ENCODE measurements around the gene MARCHF10.

MARCHF10 gene

DNA sequence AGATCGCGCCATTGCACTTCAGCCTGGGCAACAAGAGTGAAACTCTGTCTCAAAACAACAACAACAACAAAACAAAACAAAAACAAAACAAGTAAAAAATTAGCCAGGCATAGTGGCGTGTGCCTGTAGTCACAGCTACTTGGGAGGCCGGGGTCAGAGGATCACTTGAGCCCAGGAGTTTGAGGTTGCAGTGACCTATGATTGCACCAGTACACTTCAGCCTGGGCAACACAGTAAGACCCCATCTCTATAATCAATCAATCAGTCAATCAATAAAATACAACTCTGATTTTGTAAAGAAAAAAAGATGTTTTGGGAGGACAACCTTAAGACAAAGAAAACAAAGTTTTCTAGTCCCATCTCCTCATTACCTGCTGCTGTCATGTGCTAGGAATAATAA is 51.9 kb downstream of the MARCHF10 start:
- TF ChIP-seq, protein P1, sequence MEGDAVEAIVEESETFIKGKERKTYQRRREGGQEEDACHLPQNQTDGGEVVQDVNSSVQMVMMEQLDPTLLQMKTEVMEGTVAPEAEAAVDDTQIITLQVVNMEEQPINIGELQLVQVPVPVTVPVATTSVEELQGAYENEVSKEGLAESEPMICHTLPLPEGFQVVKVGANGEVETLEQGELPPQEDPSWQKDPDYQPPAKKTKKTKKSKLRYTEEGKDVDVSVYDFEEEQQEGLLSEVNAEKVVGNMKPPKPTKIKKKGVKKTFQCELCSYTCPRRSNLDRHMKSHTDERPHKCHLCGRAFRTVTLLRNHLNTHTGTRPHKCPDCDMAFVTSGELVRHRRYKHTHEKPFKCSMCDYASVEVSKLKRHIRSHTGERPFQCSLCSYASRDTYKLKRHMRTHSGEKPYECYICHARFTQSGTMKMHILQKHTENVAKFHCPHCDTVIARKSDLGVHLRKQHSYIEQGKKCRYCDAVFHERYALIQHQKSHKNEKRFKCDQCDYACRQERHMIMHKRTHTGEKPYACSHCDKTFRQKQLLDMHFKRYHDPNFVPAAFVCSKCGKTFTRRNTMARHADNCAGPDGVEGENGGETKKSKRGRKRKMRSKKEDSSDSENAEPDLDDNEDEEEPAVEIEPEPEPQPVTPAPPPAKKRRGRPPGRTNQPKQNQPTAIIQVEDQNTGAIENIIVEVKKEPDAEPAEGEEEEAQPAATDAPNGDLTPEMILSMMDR (IDR thresholded peaks at IDR 0.05; ENCODE audit: extremely low read depth, missing control alignments) = no peak
- DNase-seq (ENCODE audit: low spot score) = no peak

GRCh38 chr17:62755141-62755851 is 52.8 kb downstream of the MARCHF10 start:
- TF ChIP-seq, protein P1 (IDR thresholded peaks at IDR 0.05; ENCODE audit: extremely low read depth, missing control alignments) = no peak
- no peak for DNase-seq (ENCODE audit: low spot score)

- TF ChIP-seq, protein P1 (IDR thresholded peaks at IDR 0.05; ENCODE audit: extremely low read depth, missing control alignments) = no peak
- no peak for DNase-seq (ENCODE audit: low spot score)
Observed at GRCh38 chr17:62754631-62755030, 53.5 kb downstream of the MARCHF10 start.

- TF ChIP-seq, protein P1 (IDR thresholded peaks at IDR 0.05; ENCODE audit: extremely low read depth, missing control alignments) = no peak
- no peak for DNase-seq (ENCODE audit: low spot score)
Observed at GRCh38 chr17:62753562-62753961, 54.6 kb downstream of the MARCHF10 start.

GRCh38 chr17:62751060-62751691 is 56.9 kb downstream of the MARCHF10 start:
- no peak for DNase-seq (ENCODE audit: low spot score)
- TF ChIP-seq, protein P1 (IDR thresholded peaks at IDR 0.05; ENCODE audit: extremely low read depth, missing control alignments) = no peak

GRCh38 chr17:62750631-62751051 is 57.5 kb downstream of the MARCHF10 start:
- TF ChIP-seq, protein P1 (IDR thresholded peaks at IDR 0.05; ENCODE audit: extremely low read depth, missing control alignments) = no peak
- DNase-seq (ENCODE audit: low spot score) = no peak

DNA sequence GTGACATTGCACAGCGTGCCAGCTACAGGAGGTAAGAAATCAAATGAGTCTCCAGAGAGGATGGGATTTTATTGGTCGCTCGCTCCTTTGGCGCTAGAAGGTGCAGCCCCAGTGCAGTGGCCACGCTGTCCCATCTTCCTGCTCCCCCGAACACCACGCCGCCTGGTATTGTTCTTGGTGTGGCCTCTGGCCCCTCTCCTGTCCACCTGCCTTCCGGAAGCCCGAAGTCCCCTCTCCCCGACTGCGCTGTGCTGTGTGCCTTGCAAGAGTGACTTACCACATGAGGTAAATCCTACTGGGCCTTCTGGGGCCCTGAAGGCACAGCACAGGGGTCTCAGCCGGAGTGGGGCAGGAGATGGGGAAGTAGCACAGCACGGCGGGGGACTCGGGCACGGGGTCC is 58.2 kb downstream of the MARCHF10 start:
- TF ChIP-seq, protein P1 (IDR thresholded peaks at IDR 0.05; ENCODE audit: extremely low read depth, missing control alignments) = no peak
- DNase-seq (ENCODE audit: low spot score) = no peak

All from GM20000 (cell line).